ENCODE data around the gene ID2. TPM values are rescaled to one million over a fixed set of nuclear protein-coding genes. Genes with fewer than 3 reads are reported as not detected.

ID2 gene
- total RNA-seq, 1 experiment from 2014 or later = 90.9 TPM

- no peaks in the 10 kb centered on the region for H3K36me3 Mint-ChIP-seq (ENCODE audit: insufficient read depth, unreplicated experiment)
- no peak overlapping the region for H3K4me3 Mint-ChIP-seq (ENCODE audit: unreplicated experiment)
- CTCF ChIA-PET = interaction anchor here (0.6 kb wide), 1 partner anchor 44 kb away, joined by 3 read pairs; no protein-coding TSS in a partner anchor
- H3K27ac Mint-ChIP-seq (ENCODE audit: unreplicated experiment) = no peak overlapping the region
- peaks cover 12% of the 10 kb centered on the region; the same call in 1 of the 2 replicates for H3K4me1 ChIP-seq
- POLR2A ChIA-PET = no interaction called here
- BruUV-seq (replicated peaks) = no TSS peak
- H3K27me3 Mint-ChIP-seq (ENCODE audit: insufficient read depth, unreplicated experiment) = no peaks in the 10 kb centered on the region
- TF ChIP-seq CTCF (IDR thresholded peaks at IDR 0.05; ENCODE audit: insufficient read depth in 1 of 2, low read depth in 1 of 2, low read length in 1 of 2, severe bottlenecking in 1 of 2, unreplicated experiment in 1 of 2) = no peak
- intact Hi-C loops (cut with micrococcal nuclease; ENCODE audit: unreplicated experiment) = no loop called here
- no peak for DNase-seq
- peaks cover 16% of the 10 kb centered on the region for H3K9me3 Mint-ChIP-seq (ENCODE audit: unreplicated experiment)
- H3K4me3 ChIP-seq (ENCODE audit: low read depth, low read length) = no peak overlapping the region
- no peaks in the 10 kb centered on the region for H3K27me3 ChIP-seq (replicated peaks; ENCODE audit: control insufficient read depth, insufficient read depth, low read length)
- no peaks in the 10 kb centered on the region for H3K36me3 ChIP-seq (ENCODE audit: control insufficient read depth, insufficient read depth, low read length)
- peaks cover 10% of the 10 kb centered on the region for H3K9me3 ChIP-seq
- H3K4me1 Mint-ChIP-seq (ENCODE audit: low read depth, unreplicated experiment) = no peaks in the 10 kb centered on the region
Measured at GRCh38 chr2:8671802-8672201, 10.1 kb upstream of the ID2 start.

GRCh38 chr2:8672940-8673339 is 8.9 kb upstream of the ID2 start:
- ChIA-PET CTCF (no interaction called here), POLR2A (no interaction called here)
- no peak overlapping the region for H3K27ac Mint-ChIP-seq (ENCODE audit: unreplicated experiment)
- H3K4me1 Mint-ChIP-seq (ENCODE audit: low read depth, unreplicated experiment) = no peaks in the 10 kb centered on the region
- H3K4me3 Mint-ChIP-seq (ENCODE audit: unreplicated experiment) = no peak overlapping the region
- peaks cover 6% of the 10 kb centered on the region for H3K36me3 Mint-ChIP-seq (ENCODE audit: insufficient read depth, unreplicated experiment)
- Histone ChIP-seq H3K4me3 (ENCODE audit: low read depth, low read length) (no peak overlapping the region), H3K27me3 (replicated peaks; ENCODE audit: control insufficient read depth, insufficient read depth, low read length) (no peaks in the 10 kb centered on the region), H3K9me3 (peaks cover 10% of the 10 kb centered on the region), H3K36me3 (ENCODE audit: control insufficient read depth, insufficient read depth, low read length) (no peaks in the 10 kb centered on the region), H3K4me1 (peaks cover 12% of the 10 kb centered on the region; the same call in 1 of the 2 replicates)
- intact Hi-C loops (cut with micrococcal nuclease; ENCODE audit: unreplicated experiment) = no loop called here
- no peaks in the 10 kb centered on the region for H3K27me3 Mint-ChIP-seq (ENCODE audit: insufficient read depth, unreplicated experiment)
- no peak for TF ChIP-seq CTCF (IDR thresholded peaks at IDR 0.05; ENCODE audit: insufficient read depth in 1 of 2, low read depth in 1 of 2, low read length in 1 of 2, severe bottlenecking in 1 of 2, unreplicated experiment in 1 of 2)
- no peak for DNase-seq
- BruUV-seq (replicated peaks) = no TSS peak
- H3K9me3 Mint-ChIP-seq (ENCODE audit: unreplicated experiment) = peaks cover 16% of the 10 kb centered on the region

GRCh38 chr2:8673381-8673780 is 8.5 kb upstream of the ID2 start:
- no peak overlapping the region for H3K27ac Mint-ChIP-seq (ENCODE audit: unreplicated experiment)
- Histone ChIP-seq H3K36me3 (ENCODE audit: control insufficient read depth, insufficient read depth, low read length) (no peaks in the 10 kb centered on the region), H3K4me1 (peaks cover 12% of the 10 kb centered on the region; the same call in 1 of the 2 replicates), H3K27me3 (replicated peaks; ENCODE audit: control insufficient read depth, insufficient read depth, low read length) (no peaks in the 10 kb centered on the region), H3K9me3 (peaks cover 10% of the 10 kb centered on the region), H3K4me3 (ENCODE audit: low read depth, low read length) (no peak overlapping the region)
- no peak for DNase-seq
- TF ChIP-seq CTCF (IDR thresholded peaks at IDR 0.05; ENCODE audit: insufficient read depth in 1 of 2, low read depth in 1 of 2, low read length in 1 of 2, severe bottlenecking in 1 of 2, unreplicated experiment in 1 of 2) = no peak
- no TSS peak for BruUV-seq (replicated peaks)
- ChIA-PET POLR2A (no interaction called here), CTCF (no interaction called here)
- intact Hi-C loops (cut with micrococcal nuclease; ENCODE audit: unreplicated experiment) = no loop called here
- peaks cover 16% of the 10 kb centered on the region for H3K9me3 Mint-ChIP-seq (ENCODE audit: unreplicated experiment)
- no peaks in the 10 kb centered on the region for H3K4me1 Mint-ChIP-seq (ENCODE audit: low read depth, unreplicated experiment)
- H3K27me3 Mint-ChIP-seq (ENCODE audit: insufficient read depth, unreplicated experiment) = no peaks in the 10 kb centered on the region
- no peak overlapping the region for H3K4me3 Mint-ChIP-seq (ENCODE audit: unreplicated experiment)
- peaks cover 10% of the 10 kb centered on the region for H3K36me3 Mint-ChIP-seq (ENCODE audit: insufficient read depth, unreplicated experiment)

Measured in Caco-2 (cell line).